HepG2 (cell line): ENCODE results near the gene LAMA5. TPM values are rescaled to one million over a fixed set of nuclear protein-coding genes. Genes with fewer than 3 reads are reported as not detected.

Source experiments
- DR1 ChIP-seq: sonication (generic); formaldehyde crosslinking; IDR thresholded peaks from 2 replicates; pipeline ENCODE4 v1.8.0; 2021; ENCODE audit warnings: mild to moderate bottlenecking, missing genetic modification reagents, inconsistent platforms
- ELF4 ChIP-seq: sonication (generic); formaldehyde crosslinking; IDR thresholded peaks from 2 replicates; pipeline ENCODE4 v1.5.0; 2020; ENCODE audit warnings: missing genetic modification reagents, mild to moderate bottlenecking, moderate library complexity, borderline replicate concordance
- FOXC1 ChIP-seq: sonication (generic); formaldehyde crosslinking; IDR thresholded peaks from 2 replicates; pipeline ENCODE4 v1.8.0; 2022; ENCODE audit warnings: mild to moderate bottlenecking, missing genetic modification reagents, borderline replicate concordance
- HOXA5 ChIP-seq: sonication (generic); formaldehyde crosslinking; IDR thresholded peaks from 2 replicates; pipeline ENCODE4 v1.4.0; 2020; ENCODE audit warnings: missing genetic modification reagents
- IKZF1 ChIP-seq: fragments of 450-650 bp; IDR thresholded peaks from 2 replicates; pipeline ENCODE4 v1.7.1; 2016
- MXI1 ChIP-seq: IDR thresholded peaks from 3 replicates; pipeline ENCODE4 v1.6.1; 2012; ENCODE audit warnings: low read depth, low read length, inconsistent platforms, borderline replicate concordance
- NCOA5 ChIP-seq: sonication (generic); formaldehyde crosslinking; IDR thresholded peaks from 2 replicates; pipeline ENCODE4 v1.4.0; 2020; ENCODE audit warnings: missing genetic modification reagents
- NFE2 ChIP-seq: sonication (generic); formaldehyde crosslinking; IDR thresholded peaks from 2 replicates; pipeline ENCODE4 v1.4.0; 2020; ENCODE audit warnings: missing genetic modification reagents
- NFIB ChIP-seq: sonication (generic); formaldehyde crosslinking; IDR thresholded peaks from 2 replicates; pipeline ENCODE4 v1.9.0; 2021; ENCODE audit warnings: missing genetic modification reagents, mild to moderate bottlenecking, borderline replicate concordance
- XBP1 ChIP-seq: sonication (generic); formaldehyde crosslinking; IDR thresholded peaks from 2 replicates; pipeline ENCODE4 v1.5.0; 2020; ENCODE audit warnings: missing genetic modification reagents
- ZFP90 ChIP-seq: sonication (generic); formaldehyde crosslinking; IDR thresholded peaks from 2 replicates; pipeline ENCODE4 v1.8.0; 2022; ENCODE audit warnings: missing genetic modification reagents, mild to moderate bottlenecking, inconsistent platforms, borderline replicate concordance
- ZFYVE20 ChIP-seq: sonication (generic); formaldehyde crosslinking; IDR thresholded peaks from 2 replicates; pipeline ENCODE4 v1.8.0; 2023; ENCODE audit warnings: low read depth, mild to moderate bottlenecking, moderate library complexity, missing genetic modification reagents, borderline replicate concordance
- ZNF224 ChIP-seq: sonication (generic); formaldehyde crosslinking; IDR thresholded peaks from 2 replicates; pipeline ENCODE4 v1.5.0; 2020; ENCODE audit warnings: mild to moderate bottlenecking, missing genetic modification reagents
- ZNF484 ChIP-seq: sonication (generic); formaldehyde crosslinking; IDR thresholded peaks from 2 replicates; pipeline ENCODE4 v1.5.1; 2020; ENCODE audit warnings: mild to moderate bottlenecking, low read depth, missing genetic modification reagents, borderline replicate concordance
- ZNF652 ChIP-seq: IDR thresholded peaks from 2 replicates; pipeline ENCODE4 v1.6.1; 2016; ENCODE audit warnings: low read depth, borderline replicate concordance
- ZNF746 ChIP-seq: sonication (generic); formaldehyde crosslinking; IDR thresholded peaks from 2 replicates; pipeline ENCODE4 v1.8.0; 2022; ENCODE audit warnings: mild to moderate bottlenecking, missing genetic modification reagents
- polyA plus RNA-seq, 8 experiments: library from polyadenylated mRNA; depleted of rRNA in 3 of 8; stranded (reverse) in 7 of 8; unstranded in 1 of 8; fragments of >200 nt; fragmentation: Illumina TruSeq in 4 of 8; extraction: Trizol in 4 of 8; gene quantifications; 2 replicates each; pipeline versions ENCODE4 v1.2.1 to v1.2.3, GENCODE V29; 2011 to 2016; ENCODE audit warnings: low read depth in 4 of 8, missing spikeins in 1 of 8, mixed read lengths in 1 of 8; ENCODE audit not compliant: insufficient read depth in 1 of 8
- total RNA-seq, 5 experiments: library from RNA; depleted of rRNA; stranded (reverse); fragments of >200 nt; fragmentation: Illumina TruSeq; extraction: Trizol; gene quantifications; 2 replicates each; pipeline ENCODE4 v1.2.3, GENCODE V29; 2016; ENCODE audit warnings: low read depth in 1 of 5
- TF ChIP-seq, protein P1 (sequence below): sonication (generic); formaldehyde crosslinking; IDR thresholded peaks from 2 replicates; pipeline ENCODE4 v1.9.0; 2021; ENCODE audit warnings: mild to moderate bottlenecking, missing genetic modification reagents
- TF ChIP-seq, protein P2 (sequence below): sonication (generic); formaldehyde crosslinking; IDR thresholded peaks from 2 replicates; pipeline ENCODE4 v1.5.1; 2020; ENCODE audit warnings: missing genetic modification reagents, mild to moderate bottlenecking, borderline replicate concordance
- TF ChIP-seq, protein P3 (sequence below): sonication (generic); formaldehyde crosslinking; IDR thresholded peaks from 2 replicates; pipeline ENCODE4 v1.4.0; 2020; ENCODE audit warnings: mild to moderate bottlenecking, missing genetic modification reagents

LAMA5 gene
- total and polyA plus RNA-seq, 2 of the 13 experiments (the other 11 are each of a cell fraction or from before 2014, with no cell fraction given): 21.0 to 44.7 TPM

DNA sequence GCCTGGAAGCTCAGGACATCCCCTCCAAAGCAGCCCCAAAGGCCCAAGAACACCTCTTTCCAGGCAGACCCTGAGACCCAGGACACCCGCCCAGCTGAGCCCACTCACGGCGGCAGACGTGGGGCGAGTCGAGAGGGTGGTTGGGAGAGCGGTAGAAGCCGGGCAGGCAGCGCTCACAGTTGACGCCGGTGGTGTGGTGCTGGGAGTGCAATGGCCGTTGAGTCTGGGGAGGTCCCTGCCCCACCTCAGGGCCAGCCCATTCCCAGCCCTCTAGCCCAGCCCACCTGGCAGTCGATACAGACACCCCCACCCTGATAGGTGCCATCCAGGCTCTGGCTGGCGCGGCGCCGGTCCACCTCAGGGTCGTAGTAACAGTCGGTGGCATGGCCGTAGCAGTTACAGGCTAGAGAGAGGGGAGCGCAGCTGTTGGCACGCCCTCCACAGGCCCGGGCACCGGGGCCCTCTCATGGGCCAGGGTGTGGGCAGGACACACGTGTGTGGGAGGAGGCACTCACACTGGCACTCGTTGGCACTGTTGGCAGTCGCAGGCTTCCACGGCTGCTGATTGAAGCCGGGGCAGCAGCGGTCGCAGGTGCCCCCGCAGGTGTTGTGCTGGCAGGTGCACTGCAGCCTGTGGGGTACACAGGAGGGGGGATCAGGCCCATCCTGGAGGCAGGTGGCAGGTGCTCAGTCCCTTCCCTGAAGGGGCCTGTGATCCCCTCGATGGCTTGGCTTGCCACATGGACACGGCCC lies 20.5 kb downstream of the LAMA5 start (continued):
- TF ChIP-seq, protein P1, sequence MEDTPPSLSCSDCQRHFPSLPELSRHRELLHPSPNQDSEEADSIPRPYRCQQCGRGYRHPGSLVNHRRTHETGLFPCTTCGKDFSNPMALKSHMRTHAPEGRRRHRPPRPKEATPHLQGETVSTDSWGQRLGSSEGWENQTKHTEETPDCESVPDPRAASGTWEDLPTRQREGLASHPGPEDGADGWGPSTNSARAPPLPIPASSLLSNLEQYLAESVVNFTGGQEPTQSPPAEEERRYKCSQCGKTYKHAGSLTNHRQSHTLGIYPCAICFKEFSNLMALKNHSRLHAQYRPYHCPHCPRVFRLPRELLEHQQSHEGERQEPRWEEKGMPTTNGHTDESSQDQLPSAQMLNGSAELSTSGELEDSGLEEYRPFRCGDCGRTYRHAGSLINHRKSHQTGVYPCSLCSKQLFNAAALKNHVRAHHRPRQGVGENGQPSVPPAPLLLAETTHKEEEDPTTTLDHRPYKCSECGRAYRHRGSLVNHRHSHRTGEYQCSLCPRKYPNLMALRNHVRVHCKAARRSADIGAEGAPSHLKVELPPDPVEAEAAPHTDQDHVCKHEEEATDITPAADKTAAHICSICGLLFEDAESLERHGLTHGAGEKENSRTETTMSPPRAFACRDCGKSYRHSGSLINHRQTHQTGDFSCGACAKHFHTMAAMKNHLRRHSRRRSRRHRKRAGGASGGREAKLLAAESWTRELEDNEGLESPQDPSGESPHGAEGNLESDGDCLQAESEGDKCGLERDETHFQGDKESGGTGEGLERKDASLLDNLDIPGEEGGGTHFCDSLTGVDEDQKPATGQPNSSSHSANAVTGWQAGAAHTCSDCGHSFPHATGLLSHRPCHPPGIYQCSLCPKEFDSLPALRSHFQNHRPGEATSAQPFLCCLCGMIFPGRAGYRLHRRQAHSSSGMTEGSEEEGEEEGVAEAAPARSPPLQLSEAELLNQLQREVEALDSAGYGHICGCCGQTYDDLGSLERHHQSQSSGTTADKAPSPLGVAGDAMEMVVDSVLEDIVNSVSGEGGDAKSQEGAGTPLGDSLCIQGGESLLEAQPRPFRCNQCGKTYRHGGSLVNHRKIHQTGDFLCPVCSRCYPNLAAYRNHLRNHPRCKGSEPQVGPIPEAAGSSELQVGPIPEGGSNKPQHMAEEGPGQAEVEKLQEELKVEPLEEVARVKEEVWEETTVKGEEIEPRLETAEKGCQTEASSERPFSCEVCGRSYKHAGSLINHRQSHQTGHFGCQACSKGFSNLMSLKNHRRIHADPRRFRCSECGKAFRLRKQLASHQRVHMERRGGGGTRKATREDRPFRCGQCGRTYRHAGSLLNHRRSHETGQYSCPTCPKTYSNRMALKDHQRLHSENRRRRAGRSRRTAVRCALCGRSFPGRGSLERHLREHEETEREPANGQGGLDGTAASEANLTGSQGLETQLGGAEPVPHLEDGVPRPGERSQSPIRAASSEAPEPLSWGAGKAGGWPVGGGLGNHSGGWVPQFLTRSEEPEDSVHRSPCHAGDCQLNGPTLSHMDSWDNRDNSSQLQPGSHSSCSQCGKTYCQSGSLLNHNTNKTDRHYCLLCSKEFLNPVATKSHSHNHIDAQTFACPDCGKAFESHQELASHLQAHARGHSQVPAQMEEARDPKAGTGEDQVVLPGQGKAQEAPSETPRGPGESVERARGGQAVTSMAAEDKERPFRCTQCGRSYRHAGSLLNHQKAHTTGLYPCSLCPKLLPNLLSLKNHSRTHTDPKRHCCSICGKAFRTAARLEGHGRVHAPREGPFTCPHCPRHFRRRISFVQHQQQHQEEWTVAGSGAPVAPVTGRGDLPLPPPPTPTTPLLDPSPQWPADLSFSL: no peak
- TF ChIP-seq HOXA5 (CRISPR knock-in tag) (no peak), NCOA5 (CRISPR knock-in tag) (no peak), FOXC1 (CRISPR knock-in tag) (no peak), ZFYVE20 (CRISPR knock-in tag) (no peak), ZFP90 (CRISPR knock-in tag) (no peak), ZNF652 (no peak), NFE2 (CRISPR knock-in tag) (no peak), IKZF1 (no peak), ZNF746 (CRISPR knock-in tag) (no peak), ELF4 (CRISPR knock-in tag) (no peak), ZNF224 (no peak), ZNF484 (no peak), MXI1 (no peak), NFIB (CRISPR knock-in tag) (no peak), DR1 (CRISPR knock-in tag) (no peak), XBP1 (CRISPR knock-in tag) (no peak)
- TF ChIP-seq, protein P2, sequence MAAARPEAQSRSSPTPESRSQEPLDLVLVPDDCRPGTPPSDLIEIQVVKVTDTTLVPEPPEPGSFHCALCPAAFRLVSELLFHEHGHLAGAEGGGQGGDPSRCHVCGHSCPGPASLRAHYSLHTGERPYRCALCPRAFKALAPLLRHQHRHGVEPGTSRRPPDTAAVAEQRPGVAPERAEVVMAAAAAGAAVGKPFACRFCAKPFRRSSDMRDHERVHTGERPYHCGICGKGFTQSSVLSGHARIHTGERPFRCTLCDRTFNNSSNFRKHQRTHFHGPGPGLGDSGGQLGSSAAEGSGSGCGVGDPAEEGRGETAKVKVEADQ: no peak
- TF ChIP-seq, protein P3, sequence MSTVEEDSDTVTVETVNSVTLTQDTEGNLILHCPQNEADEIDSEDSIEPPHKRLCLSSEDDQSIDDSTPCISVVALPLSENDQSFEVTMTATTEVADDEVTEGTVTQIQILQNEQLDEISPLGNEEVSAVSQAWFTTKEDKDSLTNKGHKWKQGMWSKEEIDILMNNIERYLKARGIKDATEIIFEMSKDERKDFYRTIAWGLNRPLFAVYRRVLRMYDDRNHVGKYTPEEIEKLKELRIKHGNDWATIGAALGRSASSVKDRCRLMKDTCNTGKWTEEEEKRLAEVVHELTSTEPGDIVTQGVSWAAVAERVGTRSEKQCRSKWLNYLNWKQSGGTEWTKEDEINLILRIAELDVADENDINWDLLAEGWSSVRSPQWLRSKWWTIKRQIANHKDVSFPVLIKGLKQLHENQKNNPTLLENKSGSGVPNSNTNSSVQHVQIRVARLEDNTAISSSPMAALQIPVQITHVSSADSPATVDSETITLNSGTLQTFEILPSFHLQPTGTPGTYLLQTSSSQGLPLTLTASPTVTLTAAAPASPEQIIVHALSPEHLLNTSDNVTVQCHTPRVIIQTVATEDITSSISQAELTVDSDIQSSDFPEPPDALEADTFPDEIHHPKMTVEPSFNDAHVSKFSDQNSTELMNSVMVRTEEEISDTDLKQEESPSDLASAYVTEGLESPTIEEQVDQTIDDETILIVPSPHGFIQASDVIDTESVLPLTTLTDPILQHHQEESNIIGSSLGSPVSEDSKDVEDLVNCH (CRISPR knock-in tag): no peak
